HG03432 (cell line): Measurements from ENCODE around the gene RGS6.

Experiments
- ATAC-seq: cut with Tn5 transposase; IDR thresholded peaks from one replicate; pipeline ENCODE4 v1.9.1; 2021; ENCODE audit warnings: mild to moderate bottlenecking, moderate library complexity; ENCODE audit not compliant: unreplicated experiment

RGS6 gene

DNA sequence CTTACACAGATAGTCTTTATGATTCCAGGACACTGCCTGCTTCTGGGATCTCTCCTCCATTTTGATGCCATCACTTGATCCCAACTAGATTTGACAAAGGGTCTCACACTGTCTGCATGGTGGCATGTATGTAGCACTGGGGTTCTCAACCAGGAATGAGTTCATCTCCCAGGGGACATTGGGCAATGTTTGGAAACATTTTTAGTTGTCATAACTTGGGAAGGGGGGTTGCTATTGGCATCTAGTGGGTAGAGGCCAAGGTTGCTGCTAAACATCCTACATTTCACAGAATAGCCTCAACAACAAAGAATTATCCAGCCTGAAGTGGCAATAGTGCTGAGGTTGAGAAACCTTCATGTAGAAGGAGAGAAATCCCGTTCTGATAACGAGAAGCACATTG, 585.5 kb downstream of the RGS6 start:
- ATAC-seq = no peak

DNA sequence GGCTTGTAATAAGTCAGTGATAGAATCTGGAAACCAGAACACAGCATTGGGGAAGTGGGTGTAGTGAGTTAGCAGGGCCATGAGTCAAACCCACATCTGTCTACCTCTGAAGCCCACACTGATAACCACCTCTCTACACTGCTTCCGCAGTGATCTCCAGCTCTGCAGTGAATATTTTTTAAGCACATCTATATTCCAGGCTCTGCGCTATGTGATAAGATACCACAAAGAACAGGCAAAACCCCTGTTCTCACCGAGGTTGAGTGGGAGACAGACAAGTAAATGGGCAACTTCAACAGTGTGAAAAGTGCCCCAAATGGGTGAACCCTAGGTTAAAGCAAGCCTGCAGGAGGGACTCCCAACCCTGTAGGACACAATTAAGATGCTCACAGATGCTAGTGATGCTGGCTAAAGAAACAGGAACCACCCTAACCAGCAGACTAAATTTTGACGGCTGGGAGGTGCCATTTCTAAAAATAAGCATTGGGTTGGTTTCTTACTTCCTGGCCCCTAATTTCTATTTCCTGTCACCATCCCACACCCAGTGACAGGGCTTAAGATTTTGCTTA, 586.7 kb downstream of the RGS6 start:
- peak; percentile 66 for ATAC-seq

DNA sequence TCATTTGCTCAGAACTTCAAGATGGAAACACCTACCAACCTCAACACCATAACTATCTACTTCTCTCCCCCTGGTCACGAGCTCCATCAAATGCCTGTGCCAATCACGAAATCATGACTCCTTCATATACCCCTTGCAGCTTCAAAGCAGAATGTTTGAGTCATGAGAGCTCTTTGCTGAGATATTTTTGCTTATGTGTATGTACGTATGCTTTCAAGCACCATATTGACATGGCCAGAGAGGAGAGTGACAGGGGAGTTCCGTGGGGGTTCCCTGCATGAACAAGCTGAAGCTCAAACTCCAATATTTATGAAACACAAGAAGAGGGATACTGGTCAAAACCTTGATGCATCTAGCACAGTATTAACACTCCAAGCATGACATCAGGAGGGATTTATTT, 587.3 kb downstream of the RGS6 start:
- ATAC-seq = peak; percentile 18

DNA sequence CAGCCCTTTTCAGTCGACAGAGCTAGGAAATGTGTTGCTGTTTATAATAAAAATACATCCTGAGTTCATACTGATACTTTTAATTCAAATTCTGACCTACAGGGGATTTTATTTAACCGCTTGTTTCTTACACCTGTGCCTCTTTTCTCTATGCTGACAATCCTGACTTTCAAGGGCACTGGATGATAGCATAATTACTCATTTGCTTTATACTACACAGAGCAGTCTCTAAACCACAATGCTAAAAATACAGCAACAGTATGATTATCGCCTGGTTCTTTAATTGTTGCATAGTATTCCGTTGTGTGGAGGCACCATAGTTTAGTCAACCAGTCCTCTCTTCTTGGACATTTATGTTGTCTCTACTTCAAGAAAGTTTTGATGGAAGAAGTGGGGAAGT, 588.8 kb downstream of the RGS6 start:
- ATAC-seq = no peak

DNA sequence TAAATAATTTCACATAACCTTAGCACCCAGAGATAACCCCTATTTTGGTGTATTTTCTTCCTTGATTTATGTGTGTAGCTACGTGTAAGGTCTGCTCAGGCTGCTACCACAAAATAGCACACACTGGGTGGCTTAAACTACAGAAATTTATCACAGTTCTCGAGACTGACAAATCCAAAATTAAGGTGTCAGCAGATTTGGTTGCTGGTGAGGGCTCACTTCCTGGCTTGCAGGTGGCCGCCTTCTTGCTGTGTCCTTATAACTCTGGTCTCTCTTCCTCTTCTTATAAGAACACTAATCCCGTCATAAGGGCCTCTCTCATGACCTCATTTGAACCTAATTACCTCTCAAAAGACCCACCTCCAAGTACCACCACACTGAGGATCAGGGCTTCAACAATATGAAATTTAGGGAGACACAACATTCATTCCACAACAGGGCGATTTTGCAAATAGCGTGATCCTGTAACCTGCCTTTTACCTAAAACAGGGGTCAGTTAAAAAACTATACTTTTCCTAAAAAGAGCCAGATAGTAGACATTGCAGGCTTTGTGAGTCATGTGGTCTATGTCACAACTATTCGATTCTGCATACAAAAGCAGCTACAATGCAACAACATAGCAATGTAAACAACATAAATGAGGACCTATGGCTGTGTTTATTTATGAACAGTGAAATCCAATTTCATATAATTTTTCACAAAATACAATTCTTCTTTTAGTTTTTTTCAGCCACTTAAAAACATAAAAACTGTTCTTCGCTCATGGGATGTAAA, 589.9 kb downstream of the RGS6 start:
- ATAC-seq = no peak

DNA sequence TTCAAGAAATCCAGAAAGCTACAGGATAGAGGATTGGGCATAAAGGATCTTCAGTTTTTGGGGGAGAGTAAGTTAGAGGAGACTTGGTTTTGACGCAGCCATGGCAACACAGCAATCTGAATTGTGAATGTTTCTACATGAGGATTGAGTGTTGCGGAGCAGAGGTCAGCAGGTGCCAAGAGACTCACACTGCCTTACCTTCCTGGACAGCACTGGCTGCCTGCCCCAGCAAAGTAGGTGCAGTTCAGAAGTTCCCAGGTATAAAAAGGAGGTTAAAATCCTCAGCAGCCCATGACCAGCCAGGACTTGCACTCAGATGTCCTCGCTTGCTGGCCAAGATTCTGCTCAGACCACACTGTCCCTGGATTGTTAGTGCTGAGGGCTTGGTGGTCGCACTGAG, 590.6 kb downstream of the RGS6 start:
- no peak for ATAC-seq

DNA sequence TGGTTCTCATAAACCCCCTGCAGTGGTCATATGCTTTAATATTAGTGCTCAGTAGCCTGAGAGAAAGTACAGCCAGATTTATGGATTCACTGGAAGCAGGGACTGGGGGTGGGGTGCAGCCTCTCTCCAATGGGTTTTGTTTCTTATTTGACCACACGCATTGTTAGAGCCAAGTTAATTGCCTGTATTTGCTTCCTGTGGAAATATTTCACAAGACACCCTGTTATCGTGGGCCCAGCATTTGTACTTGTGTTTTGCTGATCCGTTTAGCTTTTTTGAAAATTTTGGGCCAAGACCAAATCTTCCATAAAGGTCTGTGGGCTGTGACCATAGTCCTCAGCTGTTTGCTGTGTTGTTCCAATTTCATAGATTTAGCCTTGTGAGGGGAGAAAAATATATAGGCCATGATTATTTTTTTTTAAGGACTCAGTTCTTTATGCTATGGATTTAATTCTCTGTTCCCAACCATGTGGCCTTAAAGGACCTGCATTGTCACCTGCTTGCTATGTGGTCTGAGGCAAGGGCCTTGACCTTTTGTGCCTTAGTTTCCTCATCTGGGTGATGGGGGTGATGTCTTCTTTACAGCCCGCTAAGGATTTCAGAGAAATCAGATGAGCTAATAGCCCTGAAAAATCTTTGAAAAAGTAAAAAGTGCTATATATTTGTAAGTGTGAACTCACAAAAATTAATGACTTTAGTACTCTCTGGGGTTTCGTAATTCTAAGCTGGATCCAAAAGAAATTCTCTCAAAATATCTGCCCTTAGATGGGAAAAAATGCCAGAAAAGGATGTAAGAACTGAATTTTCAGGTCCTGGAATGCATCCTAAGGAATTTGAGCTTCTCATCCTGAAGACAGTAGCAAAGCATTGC, 591.4 kb downstream of the RGS6 start:
- ATAC-seq = no peak

DNA sequence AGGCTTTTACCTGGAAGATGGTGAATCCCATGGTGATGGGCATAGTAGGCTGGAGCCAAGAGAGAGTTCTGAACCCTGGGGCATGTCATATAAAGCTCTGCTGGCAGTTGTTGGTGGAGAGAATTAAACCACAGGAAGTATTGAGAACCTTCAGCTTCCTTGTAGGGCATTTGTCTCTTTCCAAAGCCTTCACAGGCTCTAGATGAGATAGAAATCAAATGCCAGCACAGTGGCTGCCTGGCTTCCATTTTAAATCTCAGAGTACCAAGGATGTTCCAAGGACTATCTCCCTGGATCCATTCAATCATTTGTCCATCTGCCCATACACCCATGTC, 592.0 kb downstream of the RGS6 start:
- no peak for ATAC-seq

DNA sequence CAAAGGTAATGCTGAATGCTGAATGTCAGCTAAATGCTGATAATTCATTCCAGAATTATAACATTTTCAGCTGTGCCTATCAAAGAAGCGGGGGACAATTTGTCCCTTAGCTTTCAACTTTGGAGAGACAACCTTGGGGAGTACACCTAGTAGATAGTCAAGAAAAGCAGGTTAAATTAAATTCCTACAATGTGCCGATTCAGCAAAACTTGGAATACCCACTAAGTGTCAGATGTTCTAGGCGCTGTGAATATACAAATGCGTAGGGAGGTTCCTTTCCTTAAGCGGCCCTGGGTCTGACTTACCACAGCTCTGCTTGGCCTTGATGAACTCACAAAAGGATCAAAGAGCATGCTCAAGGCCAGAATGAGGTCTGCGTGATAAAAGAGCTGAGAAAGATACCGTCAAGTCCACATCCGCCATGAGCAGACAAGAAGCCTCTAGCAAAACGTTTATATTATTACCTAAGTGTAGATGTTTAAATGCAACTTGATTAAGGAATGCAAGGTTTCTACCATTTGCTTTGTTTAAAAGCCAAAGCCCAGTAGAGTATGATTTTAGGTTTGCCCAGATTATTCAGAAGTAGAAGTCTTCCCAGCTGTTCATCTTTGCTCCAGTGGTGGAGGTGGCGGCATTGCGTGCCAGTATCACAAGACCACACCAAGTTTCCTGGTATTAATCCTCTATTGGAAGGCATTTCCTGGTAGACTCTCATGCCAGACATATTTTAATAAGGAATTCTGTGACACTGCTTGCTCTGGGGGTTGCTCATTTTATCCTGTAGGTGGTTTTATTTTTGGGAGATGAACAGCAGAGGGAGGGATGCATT, 593.1 kb downstream of the RGS6 start:
- no peak for ATAC-seq

DNA sequence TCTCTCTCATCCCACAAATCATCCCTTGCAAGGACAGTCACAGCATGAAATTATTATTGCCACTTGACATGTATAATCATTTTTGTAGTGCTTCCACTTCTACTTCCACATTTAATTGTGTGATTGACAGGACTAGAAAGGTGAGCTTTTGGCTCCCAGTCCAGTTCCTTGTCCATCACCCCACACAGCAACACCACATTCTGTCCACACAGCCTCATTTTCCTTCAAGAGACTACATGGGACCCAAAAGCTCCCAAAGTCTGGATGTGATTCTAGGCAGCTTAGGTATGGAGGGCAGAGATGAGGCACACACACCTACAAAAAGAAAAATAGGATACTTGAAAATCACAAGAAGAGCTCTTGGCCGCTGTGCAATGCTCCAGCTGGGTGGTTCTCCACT, 595.4 kb downstream of the RGS6 start:
- no peak for ATAC-seq

DNA sequence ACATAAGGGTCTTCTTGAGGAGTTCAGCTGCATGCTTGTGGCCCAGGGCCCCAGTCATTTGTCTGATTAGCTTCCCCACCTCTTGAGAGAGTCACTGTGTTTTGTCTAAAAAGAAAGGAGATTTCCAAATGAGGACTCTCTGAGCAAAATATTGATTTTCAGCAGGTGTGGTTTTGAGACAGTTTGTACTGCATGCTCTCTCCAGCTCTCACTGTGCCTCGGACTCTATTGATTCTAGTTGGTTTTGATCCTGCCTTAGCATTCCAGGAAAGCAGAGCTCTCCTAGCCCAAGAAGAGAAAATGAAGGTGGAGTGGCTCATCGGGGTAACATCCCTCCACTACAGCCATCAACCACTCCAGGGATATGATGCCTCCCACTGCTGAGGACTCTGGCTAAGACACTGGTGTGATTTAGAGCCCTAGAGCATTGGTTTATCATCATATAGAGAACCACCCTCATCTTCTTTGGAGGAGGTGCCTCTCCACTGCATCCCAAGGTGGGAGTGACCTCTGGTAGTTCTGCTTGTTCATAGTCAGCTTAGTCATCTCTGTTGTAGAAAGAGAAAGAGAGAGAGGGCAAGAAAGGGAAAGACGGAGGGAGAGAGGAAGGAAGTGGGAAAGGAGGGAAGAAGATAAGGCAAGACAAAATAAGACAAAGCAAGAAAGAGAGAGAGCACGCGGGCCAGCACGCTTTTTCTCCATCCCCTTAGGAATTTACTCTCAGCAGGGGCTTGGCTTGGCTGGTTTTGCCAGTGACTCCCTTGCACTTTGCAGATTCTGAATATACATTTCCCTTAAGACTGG, 596.0 kb downstream of the RGS6 start:
- no peak for ATAC-seq

DNA sequence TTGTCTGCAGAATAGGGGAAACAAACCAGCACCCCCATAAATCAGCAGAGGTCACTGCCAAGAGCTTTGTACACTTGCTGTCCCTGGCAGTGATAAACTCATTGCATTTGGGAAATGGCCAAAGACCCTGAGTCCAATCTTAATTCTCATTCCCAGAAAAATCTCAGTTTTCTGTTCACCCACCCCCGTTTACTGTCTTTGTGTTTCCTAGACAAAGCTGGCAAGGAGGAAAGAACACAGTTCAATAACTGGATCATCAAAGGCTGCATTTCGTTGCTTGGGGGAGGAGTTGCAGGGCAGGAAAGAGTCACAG, 596.6 kb downstream of the RGS6 start:
- ATAC-seq = no peak

DNA sequence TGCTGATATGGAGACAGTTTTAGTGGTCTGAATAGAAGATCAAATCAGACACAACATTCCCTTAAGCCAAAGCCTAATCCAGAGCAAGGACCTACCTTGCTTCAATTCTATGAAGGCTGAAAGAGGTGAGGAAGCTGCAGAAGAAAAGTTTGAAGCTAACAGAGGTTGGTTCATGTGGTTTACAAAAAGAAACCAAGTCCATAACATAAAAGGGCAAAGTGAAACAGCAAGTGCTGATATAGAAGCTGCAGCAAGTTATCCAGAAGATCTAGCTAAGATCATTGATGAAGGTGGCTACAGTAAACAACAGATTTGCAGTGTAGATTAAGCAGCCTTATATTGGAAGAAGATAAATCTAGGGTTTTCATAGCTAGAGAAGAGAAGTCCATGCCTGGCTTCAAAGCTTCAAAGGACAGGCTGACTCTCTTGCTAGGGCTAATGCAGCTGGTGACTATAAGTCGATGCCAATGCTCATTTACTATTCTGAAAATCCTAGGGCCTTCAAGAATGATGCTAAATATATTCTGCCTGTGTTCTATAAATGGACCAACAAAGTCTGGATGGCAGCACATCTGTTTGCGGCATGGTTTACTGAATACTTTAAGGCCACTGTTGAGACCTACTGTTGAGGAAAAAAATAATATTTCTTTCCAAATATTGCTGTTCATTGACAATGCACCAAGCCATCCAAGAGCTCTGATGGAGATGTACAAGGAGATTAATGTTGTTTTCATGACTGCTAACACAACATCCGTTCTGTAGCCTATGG, 600.6 kb downstream of the RGS6 start:
- ATAC-seq = no peak

DNA sequence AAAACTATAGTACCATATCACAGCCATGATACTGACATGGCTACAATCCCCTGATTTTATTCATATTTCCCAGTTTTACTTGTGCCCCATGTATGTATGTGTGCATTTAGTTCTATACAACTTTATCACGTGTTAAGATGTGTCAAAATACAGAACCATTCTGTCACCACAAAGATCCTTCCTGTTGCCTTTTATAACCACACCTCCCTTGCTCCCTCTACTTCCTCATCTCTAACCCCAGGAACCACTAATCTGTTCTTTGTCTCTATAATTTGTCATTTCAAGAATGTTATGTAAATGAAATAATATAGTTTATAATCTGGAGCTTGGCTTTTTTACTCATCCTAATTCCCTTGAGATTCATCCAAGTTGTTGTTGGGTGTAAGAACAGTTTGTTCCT, 603.3 kb downstream of the RGS6 start:
- ATAC-seq = peak; percentile 68

DNA sequence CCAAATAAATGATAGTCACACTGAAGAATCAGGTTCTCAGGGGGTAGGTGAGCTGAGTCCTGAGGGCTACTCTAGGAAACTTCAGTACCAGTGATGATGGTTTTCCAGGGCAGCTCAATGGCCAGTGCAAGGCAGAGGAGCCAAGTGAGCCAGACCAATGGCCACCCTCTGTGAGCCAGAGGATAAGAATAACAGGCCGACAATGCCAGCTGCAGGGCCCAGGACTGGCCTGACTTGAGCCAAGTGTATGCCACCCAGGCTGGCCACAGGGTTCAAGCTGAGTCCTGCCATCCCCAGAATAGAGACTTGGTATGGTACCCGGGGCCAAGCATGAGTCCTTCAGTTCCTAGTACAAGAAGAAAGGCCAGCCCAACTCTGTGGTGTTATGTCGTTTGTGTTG, 606.2 kb downstream of the RGS6 start:
- ATAC-seq = no peak

DNA sequence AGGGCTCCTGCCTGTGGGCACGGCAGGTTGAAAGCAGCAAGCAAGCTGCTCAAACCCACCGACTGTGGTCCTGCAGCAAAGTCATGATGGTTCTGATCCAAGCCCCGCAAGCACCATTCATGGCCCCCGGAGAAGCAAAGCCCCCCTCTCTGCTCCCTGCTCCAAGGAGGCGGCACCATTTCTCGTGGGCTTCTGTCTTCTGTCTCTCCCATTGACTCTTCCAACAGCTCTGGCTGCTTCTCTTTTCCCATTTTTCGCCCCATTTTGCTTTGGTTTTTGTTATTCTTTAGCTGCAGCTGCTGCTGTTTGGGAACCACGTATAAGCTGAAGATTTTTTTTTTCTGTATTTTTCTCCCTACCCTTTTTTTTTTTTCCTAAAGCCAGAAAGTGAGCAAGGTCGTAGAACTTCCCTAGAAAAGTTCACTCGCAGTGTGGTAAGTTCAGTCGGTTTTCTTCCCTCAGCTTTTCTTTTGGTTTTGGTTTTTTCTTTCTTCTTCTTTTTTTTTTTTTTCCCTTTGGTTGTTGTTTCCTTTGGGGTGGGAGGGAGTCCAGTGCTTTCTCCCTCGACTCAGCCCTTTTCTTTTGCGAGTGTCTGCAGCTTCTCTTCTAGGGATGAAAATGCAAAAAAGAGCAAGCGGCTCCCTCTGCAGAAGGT, 607.6 kb downstream of the RGS6 start:
- ATAC-seq = no peak

DNA sequence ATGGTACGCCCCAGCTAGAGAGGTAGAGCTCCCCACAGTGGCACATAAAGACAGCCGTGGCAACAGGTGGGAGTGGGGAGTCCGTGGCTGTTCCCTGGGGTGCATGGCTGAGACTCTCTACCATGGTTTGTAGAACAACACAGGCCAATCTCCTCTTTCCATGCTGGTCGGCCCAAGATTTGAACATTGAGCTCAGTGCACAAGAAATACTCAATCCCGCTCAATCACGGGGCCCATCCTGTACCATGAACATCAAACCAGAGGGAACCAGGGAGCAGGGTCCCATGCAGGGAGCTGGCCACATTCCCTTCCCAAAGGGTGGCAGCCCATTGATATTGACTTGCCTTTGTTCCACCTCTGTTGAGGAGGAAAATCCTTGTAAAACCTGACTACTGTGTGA, 608.6 kb downstream of the RGS6 start:
- no peak for ATAC-seq

DNA sequence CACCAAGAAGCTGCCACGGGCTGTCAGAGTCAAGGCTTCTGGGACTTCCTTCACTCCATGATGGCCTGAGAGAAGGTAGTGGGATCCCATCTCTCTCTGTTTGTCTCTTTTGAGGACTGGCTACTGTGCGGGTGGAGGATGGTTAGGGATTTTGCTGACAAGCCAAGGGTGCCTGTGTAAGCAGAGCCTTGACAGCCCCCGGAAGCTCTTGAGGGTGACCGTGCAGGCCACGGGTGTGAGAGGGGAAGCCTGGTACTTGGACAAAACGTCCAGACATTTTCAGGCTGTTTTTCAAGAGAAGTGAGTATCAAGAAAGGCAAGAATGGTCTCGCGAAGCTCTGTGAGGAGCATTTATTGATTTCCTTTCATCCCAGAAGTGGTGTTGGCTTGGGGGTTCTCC, 609.3 kb downstream of the RGS6 start:
- ATAC-seq = no peak

DNA sequence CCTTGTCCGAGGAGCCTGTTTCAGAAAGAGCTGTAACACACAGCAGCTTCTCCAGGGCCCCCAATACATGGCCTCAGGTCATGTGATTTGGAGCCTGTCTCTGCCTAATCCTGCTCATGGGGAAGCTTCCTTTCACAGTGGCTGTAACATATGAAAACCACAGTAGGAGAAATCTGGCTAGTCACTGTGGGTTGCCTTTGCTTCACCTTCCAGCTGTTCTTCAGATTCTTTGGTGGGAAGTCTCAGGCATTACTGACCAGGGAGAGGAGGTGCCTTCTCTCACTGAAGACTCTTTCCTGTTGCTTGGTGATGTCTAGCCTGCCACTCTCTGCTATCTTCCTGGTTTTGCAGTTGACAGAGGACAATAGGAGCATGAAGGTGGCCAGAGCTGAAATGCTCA, 611.1 kb downstream of the RGS6 start:
- no peak for ATAC-seq
